NOMO-1 (cell line): ENCODE measurements around the gene DSTN.
"Not testable (repeated sequence)": the region's sequence is repeated elsewhere in the genome, so short reads cannot be mapped to it uniquely, and the experiment has no call there.

Experiments
- DNase-seq, 2 experiments: peaks; one replicate each; lab custom pipeline; 2025; ENCODE audit not compliant: unreplicated experiment in 2 of 2; lab: John Stamatoyannopoulos, UW

DSTN gene

DNA sequence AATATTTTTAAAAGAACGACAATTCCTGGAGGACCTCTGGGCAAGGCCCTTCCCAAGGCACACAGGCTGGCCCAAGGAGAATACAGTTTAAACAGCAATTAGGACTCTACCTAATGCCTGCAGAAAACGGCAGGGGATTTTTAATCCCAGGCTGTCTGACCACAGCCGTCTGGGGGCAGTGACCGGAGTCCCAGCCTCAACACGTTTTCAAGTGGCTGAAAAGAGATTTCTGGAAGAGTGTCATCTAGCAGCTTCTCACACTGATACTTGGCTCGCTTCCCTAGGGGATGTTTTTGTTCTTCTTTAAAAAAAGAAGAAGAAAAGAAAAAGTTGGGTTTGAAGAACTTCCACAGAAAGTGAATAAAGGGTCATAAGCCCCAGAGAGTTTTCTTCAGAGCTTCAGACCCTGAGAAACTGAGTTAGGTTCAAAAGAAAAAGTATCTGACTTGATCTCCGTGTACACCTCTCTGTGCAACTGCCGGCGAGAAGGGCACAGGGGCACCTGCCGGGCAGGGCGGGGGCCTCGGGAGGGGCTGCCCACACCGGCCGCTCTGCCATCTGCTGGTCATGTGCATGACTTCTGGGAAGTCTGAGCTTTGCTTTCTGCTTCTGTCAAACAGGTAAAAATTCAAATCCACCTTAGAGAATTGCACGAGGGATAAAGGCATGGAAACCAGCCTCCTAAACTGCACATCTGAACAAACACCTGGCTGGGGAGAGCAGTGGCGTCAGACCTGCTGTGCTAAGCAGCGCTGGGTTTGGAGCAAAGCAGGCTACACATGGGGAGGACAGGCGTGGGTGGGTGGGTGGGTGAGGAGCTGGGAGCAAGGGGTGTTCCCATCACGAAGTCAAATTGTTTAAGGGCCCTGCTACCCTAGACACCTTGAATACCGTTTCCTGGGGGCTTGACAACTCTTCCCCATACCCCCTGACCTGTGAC, 79.2 kb downstream of the DSTN start:
- peak in 1 of 2 experiments; percentile 22 for DNase-seq

DNA sequence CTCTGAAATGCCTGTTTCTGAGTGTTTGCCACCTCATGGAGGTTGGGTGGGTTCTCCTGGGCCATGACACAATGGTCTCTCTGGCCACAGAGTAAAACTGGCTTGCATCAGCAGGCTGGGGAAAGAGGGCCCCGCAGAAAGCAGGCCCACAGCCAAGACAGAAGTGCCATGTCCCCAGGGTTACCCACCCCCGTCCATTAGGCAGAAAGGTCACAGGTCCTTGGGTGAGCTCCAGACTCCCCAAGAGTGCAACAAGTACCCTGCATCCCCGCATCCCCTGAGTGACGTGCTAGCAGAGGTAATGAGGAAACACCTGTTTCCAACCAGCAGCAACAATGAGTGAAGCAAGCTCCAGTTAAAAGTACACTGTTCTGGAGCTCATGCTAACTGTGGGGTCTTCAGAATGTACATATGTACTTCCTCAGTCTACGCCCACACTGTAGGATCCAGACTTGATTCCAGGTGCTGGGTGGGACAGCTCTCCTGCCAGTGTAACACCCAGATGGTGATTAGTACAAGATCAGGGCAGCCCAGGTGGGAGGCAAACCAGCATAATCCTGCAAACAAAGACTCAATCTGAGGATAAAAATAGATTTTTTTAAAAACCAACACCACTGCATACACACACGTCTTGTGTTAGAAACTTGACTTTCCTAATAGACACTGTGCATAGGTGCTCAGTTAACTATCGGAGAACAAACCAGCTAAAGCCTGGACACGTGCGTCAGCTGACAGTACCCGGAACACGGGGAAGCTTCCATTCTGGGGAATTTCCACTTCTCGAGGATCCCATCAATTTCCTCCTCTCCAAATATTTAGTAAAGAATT, 80.6 kb downstream of the DSTN start:
- DNase-seq, result no peak

DNA sequence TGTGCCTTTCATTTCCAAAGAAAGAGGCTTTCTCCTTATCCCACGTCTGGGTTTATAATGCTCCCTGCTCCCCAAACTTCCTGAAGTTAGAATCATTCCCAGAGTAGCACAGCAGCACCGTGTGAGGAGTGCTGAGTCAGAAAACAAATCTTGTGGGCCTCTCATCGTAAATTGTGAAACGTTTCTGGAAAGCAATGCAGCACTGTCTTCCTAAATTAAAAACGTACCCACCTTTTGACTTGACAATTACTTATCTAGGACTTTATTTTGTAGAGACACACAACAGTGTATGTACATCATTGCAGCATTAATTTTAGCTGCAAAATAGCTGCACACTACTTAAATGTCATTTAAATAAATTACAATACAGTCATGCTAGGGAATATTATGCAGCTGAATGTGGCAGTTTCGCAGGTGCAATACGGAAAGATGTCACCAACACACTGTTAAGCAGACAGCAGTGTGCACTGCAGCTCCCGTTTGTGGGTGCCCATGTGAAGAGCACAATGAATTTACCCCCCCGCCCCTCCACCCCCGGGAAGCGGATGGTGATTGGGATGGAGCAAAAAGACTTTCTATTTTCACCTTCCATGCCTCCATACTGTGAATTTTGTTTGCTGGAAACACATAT, 81.4 kb downstream of the DSTN start:
- DNase-seq, result peak in 1 of 2 experiments; percentile 3

DNA sequence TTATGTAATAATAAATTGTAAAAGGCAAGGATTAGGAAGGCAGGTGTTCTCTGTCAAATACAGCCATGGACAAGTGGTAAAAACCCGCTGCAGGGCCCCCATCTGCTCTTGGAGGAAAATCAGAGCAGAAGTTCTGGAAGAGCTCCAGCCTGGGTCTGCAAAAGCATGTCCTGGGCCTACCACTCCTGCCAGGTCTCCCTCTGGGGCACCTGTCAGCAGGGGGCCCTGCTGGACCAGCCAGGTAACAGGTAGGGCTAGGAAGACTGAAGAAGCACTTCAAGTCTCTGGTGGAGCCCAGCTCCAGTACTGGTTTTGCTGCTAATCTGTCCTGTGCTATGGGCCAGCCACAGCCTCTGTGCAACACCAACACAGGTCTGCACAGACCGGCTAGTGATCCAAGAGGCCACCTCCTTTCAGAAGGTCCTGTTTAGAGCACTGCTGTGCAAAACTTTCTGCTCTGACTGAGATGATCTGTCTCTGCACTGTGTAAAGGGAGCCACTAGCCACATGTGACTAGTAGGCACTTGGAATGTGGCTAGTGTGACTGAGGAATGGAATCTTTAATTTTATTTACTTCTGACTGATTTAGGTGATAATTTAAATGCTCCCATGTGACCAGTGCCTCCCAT, 82.0 kb downstream of the DSTN start:
- no peak for DNase-seq

DNA sequence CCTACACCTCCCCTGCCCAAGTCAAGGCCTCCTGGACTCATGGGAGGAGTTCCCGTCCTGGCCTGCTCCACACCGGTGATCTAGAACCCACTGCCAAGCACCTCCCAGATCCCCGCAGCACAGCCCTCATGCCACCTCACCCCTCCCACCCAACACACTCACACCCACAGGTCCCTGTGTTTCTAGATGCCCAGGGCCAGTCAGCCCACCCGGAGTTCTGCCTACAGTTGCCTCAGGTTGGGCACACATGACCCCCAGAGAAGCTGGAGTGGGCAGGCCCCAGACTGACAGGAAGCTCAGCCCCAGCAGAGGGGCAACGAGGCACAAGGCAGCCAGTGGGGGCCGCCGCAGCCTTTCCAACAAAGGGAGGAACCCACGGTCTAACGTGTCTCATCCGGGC, 82.5 kb downstream of the DSTN start:
- DNase-seq, result no peak

DNA sequence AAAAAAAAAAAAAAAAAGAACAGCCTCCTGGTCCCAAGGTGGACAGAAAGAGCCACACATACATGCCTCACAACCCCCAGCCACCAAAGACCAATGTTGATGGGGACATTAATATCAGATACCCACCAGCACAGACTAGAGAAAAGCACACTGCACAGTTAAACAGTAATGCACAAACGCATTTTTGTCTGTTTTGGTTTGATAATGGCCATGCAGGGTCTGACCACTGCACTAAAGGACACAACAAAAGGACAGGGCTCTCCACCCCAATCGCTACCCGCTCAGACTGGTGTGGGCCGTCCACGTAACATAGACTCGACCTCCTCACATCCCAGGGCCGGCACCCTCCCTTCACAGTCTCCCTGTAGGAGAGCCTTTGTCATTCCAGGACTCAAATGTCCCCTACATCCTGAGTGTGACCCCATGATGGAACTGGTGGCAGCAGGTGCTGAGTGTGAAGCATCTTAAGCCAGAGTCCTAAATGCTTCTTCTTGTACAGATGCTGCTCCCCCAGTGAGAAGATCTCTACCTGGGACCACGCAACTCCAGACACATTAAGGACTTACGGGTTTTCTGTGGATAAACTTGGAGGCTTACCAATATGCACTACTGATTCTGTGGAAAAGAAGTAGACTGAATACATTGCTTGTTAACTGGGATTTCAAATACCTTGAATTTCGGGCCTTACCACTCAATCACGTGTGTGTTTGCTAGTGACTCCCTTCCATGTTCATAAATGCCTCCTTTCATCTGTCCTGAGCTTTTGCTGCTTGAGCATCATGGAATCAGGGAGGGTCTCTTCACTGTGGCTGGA, 84.2 kb downstream of the DSTN start:
- DNase-seq, result no peak

DNA sequence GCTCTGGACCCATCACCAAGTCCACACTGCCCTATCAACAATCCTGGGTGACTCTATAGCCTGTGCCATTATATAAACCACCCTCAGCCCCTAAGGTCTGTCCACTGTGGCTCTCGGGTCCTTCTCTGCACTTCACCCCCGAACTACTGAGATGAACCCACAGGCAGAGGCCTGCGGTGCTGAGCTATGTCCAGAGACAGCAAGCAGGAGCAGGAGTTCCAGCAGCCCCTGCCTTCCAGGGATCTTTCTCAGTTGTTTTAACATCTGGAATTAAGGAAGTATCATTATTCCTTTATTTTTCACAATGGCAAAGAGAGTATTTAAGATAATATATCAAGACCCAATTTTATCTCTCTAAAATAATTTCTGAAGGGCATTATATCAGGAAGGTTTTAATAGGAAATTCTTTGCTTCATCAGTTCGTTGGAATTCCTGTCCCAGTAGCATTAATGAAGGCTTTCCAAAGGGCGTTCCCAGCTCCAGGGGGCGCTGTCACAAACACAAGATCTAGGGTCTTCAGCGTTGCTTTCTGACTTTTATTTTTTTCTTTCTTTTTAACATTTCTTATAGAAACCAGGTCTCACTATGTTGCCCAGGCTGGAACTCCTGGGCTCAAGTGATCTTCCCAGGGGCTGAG, 84.9 kb downstream of the DSTN start:
- no peak for DNase-seq

DNA sequence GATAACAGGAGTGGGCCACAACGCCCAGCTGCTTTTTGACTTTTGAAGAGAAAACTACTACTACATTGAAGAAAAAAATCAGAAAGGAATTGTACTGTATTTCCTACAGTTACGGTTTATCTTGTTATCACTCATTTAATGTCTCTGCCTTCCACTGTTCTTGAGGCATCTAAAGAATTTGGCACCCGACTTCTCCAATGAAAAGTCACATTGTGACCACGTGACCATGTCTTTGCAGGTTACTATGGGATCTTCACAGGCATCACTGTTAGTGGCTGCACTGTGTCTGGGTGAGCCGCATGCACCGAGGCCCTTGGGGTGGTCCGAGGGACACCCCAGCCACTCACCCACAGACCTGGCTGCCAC, 85.4 kb downstream of the DSTN start:
- DNase-seq, result no peak

DNA sequence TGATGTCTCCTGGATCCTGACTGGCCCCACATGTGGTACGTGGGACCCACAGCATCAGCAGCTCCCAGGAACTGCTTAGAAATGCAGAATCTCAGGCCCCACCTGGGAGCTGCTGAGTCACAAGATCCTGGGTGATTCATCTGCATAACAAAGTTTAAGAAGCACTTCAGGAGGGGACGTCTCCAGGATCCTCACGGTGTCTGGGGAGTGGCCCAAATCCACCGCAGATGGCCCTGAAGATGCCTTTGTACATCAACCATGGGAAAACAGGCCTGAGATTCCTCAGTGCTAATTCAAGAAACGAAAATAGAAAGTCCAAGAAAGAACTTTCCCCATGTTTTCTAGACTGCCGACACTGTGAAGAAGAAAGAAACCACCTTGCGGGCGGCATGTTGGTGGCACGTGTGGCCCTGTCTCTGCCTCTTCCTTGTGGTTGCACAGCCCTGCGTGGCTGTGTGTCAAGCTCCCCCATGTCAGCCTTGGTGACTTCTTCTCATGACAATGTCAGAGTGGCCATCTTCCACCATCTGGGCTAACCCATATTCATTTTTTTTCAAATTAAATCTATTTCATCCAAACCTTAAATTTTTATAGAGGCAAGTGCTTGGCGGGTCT, 86.1 kb downstream of the DSTN start:
- no peak for DNase-seq

DNA sequence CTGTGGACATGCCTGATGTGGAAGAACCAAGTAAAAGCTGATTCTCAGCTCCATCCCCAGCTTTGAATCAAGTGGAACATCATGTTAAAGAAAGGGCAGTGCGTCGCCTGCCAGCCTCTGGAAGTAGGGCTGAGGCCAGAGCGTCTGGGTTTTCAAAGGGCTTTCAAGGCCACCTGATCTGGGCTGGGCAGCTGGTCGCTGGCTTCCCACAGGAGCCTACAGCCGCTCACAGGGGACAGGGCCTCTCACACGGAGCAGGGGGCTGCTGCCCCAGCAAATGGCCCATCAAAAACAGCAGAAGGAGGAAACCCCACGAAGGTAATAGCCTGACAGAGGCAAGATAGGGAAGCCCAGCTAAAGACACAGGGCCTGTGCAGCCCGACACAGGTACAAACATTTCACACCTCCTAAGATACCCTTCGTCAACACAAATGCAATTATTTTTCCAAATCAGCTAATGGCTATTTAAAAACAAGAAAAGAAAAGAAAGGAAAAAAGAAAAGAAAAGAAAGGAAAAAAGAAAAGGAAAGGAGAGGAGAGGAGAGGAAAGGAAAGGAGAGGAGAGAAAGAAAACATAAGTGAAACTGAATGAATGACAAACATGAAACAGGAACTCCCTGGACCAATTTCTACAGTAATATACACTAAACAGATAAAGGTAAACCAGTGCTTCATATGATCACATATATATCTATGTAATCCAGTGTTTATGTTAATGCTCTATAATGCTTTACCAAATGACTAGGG, 87.4 kb downstream of the DSTN start:
- DNase-seq, result no peak

DNA sequence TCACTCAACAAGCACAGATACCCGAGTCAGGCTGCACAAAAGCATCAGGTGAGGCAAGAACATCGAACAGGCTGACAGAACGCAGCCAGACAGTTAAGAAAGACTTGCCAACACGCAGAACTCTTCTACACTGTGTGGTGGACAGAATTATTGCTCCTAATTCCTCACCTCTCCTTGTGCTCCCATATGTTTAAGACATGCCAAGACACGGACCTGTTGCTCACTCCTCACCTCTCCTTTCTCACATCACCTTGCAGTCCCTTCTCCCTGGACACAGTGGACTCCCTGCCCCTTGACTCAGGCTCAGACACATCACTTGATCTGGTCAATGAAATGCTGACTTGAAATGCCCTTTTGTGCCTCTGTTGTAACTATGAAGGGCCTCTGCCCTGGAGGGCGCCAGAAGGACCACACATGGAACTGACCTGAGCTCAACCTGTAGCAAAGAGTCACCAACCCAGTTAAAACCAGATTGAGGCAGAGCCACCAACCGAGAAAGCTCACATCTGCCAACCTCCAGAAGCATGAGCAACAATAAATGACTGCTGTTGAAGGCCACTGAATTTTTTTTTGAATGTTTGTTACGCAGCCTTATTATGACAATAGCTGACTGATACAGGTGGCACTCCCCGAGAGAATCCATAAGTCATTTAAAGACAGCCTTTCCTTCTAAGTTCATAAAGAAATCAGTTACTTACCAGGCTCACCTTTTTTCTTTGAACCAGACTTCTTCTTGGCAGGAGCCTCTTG, 88.2 kb downstream of the DSTN start:
- DNase-seq, result no peak

DNA sequence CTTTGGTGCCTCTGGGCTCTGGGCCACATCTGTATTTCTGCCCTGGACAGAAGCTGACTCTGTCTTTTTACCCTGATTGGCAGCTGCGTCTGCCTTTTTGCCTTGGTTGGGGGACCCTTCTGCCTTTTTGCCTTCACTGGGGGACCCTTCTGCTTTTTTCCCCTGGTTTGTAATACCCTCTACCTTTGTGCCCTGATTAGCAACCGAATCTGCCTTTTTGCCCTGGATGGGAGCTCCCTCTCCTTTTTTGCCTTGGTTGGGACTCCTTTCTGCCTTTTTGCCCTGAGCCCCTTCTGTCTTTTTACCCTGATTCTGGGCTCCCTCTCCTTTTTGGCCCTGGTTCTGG, 88.7 kb downstream of the DSTN start:
- DNase-seq, result no peak

DNA sequence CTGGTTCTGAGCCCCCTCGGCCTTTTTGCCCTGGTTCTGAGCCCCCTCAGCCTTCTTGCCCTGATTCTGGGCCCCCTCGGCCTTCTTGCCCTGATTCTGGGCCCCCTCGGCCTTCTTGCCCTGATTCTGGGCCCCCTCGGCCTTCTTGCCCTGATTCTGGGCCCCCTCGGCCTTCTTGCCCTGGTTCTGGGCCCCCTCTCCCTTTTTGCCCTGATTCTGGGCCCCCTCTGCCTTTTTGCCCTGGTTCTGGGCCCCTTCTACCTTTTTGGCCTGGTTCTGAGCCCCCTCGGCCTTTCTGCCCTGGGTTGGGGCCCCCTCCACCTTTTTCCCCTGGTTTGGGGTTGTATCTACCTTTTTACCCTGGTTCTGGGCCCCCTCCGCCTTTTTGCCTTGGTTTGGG, 89.5 kb downstream of the DSTN start:
- DNase-seq, result not testable (repeated sequence)
